HG03095 (cell line): ENCODE results near the gene DIAPH2.
A peak's percentile ranks its signal among the peaks of the same experiment; 100 is the strongest.
"Not testable (repeated sequence)": the region's sequence is repeated elsewhere in the genome, so short reads cannot be mapped to it uniquely, and the experiment has no call there.

Experiments
- ATAC-seq: cut with Tn5 transposase; IDR thresholded peaks from one replicate; pipeline ENCODE4 v1.9.1; 2021; ENCODE audit warnings: moderate library complexity; ENCODE audit not compliant: unreplicated experiment

The DIAPH2 gene

DNA sequence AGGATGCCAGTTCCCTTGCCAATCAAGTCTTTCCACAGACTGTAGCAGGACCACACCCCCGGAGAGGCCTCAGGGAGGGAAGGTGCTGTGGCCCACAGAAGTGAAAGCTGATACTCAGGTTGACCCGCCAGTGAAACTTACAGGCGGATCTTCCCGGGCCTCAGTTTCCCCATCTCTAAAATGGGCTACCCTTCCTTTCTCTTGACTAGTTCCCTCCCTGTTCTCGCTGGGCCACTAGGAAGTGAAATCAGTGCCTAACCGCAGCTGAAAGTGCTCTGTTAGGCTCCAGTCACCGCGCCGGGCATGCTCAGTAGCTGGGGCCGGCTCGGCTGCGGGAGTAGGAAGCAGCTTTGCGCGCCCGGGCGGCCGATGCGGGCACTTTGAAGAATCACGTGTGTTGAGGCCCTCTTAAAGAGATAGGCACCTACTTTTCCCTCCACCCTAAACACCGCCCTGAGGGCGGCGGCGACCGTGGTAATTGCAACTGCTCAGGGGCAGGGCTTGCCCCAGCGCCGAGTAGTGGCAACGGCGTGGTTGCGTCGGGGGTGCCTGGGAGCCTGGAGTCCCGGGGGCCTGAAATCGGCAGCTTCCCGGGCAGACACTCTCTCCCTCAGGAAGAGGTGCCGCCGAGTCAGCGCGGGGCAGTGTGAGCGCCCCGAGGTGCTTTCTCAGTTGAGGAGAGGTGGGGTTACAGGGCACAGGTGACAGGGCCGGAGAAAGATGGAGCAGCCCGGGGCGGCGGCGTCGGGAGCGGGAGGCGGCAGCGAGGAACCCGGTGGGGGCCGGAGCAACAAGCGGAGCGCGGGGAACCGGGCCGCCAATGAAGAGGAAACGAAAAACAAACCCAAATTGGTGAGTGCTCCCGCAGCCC is at the start of gene DIAPH2:
Gene DIAPH2 (plus strand): TSS at position 504 of the 871 bp plus-strand sequence.
- ATAC-seq = peak; percentile 70

DNA sequence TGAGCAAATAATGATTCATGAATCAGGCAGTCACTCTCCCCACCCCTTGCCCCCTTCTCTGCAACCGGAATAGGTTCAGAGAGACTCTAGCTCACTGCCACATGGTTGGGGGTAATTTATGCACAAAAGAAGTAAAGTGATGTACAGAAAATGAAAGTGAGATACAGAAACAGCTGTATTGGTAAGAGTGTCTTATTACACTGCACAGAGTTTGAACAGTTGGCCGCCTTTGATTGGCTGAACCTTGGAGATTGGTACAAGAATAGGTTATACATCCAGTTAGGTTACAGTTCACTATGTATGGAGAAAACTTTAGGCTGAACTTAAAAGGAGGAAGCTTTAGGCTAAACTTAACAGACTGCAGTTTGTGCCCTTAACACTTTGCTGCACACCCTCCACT is 34.6 kb upstream of the DIAPH2 start:
- no peak for ATAC-seq

DNA sequence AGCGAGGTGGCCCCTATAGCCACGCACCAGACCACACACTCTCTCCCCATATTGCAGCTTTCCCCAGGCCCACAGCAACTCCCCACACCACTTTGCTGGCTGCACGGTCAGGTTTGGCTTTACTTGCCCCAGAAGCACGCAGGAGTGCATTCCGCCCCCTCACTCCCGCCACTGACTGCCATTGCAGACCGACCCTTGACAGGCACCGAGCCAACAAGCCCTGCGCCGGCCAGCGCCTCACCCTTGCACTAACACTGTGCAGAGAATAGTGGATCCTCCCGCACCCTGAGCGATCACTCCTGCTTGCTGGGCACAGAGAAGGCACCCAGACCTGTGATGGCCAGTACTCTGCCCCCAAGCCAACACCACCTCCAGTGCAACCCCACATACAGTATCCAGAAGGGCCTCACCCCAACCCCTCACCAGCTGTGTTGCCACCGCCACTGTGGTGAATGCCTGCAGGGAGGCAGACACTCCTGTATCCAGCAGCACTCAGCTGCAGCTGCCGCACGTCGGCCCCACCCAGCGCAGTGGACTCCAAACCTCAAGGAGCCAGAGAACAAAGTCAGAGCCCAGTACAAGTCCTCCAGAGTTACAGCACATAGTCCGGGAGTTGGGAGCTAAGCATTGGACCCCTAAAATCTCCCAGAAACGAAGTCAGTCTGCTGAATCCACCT is 28.6 kb upstream of the DIAPH2 start:
- no peak for ATAC-seq

DNA sequence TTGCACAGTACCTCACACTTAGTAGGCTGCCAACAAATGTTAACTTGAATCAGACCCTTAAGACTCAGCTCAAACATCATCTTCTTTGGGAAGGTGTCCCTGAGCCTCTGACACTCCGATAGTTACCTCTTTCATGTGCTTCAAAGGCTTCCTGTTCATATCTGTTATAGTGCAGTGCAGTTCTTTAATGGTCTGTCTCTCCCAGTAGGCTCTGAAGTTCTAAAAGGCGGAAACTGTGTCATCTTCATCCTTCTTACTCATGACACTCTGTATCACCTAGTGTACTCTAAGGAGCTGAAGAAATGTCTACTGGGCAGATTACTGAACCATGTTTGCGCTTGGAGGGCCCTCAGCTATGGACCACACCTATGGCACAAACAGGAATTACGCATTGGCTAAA is 2.1 kb upstream of the DIAPH2 start:
- ATAC-seq = no peak

DNA sequence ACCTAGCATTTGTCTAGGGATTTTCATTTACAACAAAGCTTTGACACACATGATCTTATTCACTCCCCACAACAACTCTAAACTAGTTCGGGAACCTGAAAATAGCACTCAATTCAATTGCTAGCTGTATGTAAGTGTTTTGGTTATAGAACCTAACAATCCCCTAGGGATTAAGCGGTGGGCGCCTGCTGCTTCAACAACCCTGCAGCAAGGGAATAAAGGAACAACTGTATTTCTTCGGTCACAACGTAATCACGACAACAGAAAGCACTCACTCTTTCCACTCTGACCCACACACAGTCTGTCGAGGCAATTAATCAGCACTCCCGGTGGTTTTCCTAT is 674 bp upstream of the DIAPH2 start:
- peak; percentile 16 for ATAC-seq

DNA sequence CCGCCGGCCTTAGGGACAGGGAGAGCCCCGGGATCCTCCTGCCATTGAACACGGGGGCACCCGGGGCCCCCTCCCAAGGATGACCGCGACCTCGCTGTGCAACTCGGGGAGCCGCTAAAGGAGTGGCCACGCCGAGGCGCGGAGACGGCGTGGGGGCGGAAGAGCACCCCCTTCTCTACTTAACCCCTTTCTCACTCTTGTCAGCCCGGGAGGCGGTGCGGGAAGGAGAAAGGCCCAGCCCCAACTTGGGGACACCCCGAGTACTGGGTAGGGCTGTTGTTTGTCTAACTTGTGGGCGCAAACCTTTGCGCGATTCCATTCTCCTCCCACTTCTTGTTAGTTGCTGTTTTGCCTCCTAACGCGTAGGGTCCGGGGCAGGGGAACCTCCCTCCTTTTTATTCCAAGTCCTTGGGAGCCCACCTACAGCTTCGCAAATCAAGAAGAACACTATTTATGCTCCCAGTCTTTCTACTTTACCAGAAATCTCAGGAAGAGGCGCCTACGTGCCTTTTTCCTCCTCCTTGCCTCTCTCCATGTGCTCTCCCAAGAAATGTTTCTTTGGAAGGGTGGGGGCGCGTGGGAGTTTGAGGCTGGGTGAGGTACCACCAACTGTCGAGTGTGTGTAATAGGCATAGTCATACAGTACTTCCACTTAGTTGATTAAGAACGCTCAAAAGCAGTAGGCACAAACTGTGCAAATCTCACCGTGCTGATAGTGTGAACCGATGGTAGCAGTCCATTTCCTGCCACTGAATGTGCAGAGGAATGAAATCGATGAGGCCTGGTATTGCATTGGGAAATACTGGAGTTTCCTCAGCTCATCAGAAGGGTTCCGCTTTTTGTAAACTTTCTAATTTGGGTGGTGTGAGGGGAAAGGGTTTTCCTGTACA is 813 bp downstream of the DIAPH2 start:
- ATAC-seq = peak; percentile 33

DNA sequence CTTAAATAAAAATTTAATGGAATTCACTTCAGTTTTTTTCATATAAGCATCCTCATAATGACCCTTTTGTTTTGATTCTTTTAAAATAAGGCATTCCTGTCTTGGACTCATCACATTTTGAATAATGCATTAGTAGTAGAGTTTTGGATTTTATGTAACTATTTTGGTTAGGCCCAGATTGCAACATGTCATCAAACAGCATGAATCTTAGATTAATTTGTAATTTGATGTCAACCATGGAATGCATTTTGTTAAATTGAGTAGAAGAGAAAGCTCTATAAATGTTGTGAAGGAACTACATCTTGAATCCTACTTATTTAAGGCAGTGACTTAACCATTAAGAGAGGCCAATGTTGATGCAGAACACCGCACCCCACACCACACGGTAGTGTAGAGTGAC is 3.1 kb downstream of the DIAPH2 start:
- ATAC-seq = no peak

DNA sequence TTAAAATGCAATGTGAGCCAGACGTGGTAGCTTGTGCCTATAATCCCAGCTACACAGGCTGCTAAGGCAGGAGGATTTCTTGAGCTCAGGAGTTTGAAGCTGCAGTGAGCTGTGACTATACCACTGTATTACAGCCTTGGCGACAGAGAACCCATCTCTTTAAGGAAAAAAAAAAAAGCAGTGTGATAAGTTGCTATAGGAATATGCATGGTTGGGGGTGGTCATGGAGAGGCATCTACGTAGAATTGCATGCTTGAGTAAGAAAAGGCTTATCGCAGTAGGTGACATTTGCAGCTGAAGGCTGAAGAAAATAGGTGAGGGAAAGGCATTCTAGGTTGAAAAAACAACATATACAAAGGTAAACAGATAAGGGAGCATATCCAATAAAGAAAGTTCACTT is 4.1 kb downstream of the DIAPH2 start:
- no peak for ATAC-seq

DNA sequence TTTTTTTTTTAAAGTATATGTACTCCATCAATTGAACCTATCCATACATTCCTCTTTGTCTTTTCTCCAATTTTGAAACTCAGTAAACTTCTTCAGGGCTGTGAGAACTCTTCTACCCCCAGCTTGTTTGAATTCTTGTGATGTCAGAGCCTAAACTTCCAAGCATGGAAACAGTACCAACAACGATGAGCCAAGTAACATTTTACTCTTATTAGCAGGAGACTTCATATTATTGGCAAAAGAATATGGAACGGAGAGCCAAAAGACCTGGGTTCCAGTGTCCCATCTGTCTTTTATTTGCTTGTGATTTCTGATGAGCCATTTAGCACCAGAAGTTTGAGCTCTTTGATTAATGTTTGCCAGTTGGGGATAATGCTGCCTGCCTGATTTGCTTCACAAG is 5.3 kb downstream of the DIAPH2 start:
- no peak for ATAC-seq

DNA sequence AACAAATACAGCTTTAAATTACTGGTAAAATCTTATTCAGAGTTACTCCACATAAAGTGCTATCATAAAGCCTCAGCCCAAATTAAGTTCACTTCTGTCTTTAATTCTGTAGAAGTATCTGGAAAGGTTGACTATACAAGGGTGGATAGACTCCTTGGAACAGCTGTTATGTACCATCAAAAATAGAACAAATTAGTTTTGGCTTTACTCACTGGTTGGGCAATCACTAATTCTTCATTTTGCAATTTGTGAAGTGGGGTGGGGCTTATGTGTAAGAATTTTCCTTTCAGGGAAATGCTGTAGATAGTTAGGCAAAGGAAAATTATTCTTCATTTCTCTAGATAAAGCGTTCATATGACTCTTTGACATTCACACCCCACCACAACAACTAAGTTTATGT is 7.8 kb downstream of the DIAPH2 start:
- no peak for ATAC-seq

DNA sequence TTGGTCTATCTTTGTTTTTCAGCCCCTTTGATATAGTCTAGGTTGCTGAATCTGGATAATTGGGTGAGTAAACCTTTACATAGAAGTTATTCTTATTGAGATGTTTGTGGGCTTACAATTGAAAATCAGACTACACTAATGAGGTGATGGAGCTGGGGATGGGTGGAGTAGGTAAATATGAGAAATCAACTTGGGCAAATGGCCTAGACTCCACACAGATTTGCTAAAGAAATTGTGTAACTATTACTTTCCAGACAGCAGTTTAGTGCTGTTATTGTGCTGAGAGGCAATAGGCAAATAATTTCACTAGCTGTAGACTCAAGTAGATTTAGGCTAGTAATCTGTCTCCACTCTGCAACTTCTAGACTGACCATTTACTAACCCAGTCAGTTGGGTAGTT is 8.2 kb downstream of the DIAPH2 start:
- ATAC-seq = no peak

DNA sequence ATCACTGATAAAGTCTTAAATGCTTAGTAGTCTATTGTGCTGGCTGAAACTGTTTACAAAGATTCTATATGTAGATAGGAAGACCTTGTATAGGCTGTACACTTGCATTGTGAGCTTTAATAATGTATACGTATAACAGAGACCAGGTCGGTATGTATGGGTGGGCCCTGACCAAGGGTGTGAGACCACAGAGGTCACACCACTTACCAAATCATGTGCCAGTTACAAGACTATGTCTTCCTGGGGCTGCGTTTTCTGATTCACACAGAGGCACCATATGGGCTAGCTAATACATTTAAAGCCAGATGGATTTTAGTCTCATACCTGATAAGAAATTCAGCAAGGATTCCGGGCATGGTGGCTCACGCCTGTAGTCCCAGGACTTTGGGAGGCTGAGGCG is 8.8 kb downstream of the DIAPH2 start:
- ATAC-seq = no peak

DNA sequence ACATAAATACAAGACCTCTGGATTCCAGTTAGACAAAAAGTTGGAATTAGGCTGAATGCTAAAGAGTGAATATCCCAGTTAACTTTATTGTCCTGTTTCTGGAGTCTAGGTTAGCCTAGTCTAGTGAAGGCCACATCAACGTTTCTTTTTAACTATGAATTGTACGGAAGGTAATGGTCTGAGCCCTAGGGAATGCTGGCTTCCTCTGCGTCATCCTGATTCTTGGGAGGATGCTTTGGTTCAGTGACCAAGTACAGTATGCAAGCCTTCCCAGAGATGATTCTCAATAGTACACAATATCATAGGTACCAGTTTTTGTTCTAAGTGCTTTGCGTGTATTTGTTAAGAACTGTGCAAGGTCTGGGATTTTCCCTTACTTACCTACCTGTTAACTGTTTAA is 11.8 kb downstream of the DIAPH2 start:
- ATAC-seq = no peak

DNA sequence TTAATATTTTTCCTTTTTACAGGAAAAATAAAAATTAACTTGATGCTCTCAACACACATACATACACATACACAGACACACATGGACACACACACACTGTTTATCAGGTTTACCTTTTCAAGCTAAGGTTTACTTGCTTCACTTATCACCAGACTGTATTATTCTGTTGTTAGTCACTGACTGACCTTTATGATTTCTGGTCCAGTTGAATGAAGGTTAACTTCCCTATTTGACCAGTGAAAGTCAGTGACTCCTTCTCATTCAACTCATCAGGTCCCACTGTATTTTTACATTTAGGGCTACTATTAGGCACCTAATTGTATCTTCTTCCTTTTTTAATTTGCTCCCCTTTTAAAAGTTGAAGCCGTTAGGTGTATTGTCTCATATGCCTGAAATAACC is 16.0 kb downstream of the DIAPH2 start:
- ATAC-seq = no peak

DNA sequence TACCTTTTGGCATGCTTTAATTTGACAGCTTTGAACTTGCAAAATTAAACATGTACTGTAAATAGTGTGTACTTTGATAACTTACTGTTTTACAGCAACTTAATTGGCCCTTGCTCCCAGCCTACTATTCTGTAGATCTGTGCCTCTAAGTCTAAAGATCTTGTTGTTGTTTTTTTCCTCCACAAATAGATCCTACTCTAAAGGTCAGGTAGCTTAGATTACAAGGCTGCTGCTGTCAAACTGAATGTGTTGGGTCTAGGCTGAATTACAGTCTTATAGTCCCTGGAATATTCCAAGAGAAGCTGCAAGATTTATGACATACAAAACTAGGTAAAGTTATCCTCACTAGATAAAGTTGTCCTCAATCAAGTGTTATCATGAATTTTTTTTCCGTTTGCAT is 18.7 kb downstream of the DIAPH2 start:
- no peak for ATAC-seq

DNA sequence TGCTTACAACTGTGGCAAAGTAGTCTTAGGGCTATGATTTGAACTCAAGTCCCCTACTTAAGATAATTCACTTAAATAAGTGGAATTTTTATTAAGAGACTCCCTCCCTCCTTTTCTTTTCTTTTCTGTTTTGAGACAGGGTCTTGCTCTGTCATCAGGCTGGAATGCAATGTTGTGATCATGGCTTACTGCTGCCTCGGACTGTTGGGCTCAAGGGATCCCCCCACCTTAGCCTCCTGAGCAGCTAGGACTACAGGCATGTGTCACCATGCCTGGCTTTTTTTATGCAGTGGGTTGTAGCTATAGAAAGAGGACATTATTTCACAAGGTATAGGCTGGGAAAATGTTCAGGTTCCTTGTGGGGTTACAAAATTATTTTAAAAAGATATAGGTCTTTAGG is 19.2 kb downstream of the DIAPH2 start:
- ATAC-seq = no peak

DNA sequence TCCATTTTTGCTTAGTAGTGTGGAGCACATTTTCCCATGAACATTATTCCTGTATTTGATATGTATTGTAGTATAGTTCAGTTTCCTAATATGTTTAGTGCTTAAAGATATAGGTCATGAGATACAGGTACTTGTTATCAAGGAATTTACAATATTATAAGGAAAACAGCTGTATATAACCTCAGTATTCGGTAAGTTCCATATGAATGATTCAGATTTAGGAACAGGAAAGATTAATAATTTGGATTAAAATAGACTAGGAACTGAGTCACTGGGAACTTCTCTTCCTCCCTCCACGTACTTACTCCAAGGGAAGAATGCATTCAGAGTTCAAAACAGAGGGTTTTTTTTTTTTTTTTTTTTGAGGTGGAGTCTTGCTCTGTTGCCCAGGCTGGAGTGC is 20.0 kb downstream of the DIAPH2 start:
- no peak for ATAC-seq

DNA sequence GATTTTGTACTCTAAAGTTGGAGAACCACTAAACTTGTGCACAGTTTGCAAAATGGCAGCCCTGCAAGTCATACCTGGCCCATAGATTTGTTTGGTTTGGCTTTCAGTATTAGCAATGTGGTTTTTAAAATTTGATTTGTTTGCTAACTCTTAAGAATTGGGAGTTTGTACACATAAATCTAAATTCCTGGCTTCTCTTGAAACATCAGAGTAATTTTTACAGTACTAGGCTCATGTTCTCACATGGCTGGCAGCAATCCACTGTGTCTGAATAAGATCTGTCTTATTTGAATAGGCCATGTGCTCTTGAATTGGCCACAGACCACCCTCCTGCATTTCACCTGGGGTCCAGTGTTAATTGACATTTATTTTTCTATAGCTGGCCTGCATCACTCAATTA is 21.3 kb downstream of the DIAPH2 start:
- no peak for ATAC-seq

DNA sequence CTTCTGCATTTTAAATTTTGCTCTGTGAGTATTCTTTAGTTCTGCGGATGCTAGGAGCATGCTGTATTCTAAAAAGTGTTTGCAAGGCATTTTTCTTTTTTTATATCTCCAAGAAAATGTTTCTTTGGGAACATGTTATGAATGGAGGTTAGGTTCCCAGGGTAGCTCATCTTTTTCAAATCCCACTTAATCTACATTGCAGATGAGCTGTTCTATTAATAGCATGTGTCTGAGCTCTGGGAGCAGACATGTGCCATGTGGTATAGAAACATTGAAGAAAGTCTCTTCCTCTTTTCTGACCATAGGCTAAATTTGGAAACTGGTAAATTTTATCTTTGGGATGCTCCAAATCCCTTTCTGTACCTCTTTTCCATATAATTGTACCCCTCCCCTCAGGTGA is 23.2 kb downstream of the DIAPH2 start:
- no peak for ATAC-seq

DNA sequence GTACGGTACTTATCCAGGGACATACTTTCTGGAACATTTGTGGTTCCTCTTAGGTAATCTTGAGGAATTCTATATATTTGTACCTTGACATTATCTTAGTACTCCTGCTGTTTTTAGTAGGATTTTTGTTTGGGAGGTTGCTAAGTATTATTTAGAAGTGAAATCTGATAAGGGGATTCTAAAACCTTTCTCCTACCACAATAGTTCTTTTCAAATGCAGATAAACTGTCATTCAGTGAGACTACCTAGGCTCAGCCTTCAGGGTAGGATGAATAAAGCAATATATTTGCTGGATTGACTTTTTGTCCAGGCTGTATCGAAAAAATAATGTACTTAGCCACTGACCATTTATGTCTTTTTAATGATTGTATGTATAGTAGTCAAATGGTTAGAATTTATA is 25.4 kb downstream of the DIAPH2 start:
- ATAC-seq = no peak

DNA sequence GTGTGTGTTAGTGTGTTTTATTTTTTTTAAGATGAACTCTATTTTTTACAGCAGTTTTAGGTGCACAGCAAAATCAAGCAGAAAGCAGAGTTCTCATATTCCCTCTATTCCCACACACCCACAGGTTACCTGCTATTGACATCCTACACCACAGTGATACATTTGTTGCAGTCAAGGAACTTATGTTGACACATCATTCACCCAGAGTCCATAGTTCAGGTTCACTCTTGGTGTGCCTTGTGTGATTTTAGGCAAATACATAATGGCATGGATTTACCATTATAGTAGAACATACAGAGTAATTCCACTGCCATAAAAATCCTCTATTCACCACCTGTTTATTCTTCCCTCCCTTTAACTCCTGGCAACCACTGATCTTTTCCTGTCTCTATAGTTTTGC is 28.7 kb downstream of the DIAPH2 start:
- no peak for ATAC-seq

DNA sequence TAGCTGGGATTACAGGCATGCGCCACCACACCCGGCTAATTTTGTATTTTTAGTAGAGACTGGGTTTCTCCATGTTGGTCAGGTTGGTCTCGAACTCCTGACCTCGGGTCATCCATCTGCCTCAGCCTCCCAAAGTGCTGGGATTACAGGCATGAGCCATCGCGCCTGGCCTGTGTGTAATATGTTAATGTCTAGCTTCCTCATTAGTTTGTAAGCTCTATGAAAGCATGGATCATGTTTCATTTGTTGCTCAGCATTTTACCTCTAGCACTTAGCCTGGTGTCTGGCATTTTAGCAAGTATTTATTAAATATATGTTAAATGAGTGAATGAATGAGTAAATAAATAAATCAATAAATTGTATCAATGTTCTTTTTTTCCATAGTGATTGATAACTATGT is 29.8 kb downstream of the DIAPH2 start:
- ATAC-seq = not testable (repeated sequence)
